ENCODE results near the gene GSC2. TPM values are rescaled to one million over a fixed set of nuclear protein-coding genes. Genes with fewer than 3 reads are reported as not detected.

The GSC2 gene
- total and polyA plus RNA-seq, 2 of the 8 experiments (the other 6 are each of a cell fraction or from before 2014, with no cell fraction given), result 0.17 to 0.48 TPM

GRCh38 chr22:19174106-19175025, 24.3 kb upstream of the GSC2 start:
- Histone ChIP-seq H3K56ac (replicated peaks; ENCODE audit: insufficient read length, low read depth, low read length) (no peak overlapping the region), H4K20me1 (replicated peaks in 1 of 2; ENCODE audit: control insufficient read depth in 1 of 2, insufficient read depth in 2 of 2, low read length in 2 of 2) (peaks cover 4 to 32% of the 10 kb centered on the region in 2 experiments), H4K5ac (ENCODE audit: insufficient read length, low read depth, low read length) (no peak overlapping the region), H2AFZ (ENCODE audit: low read length) (no peak overlapping the region), H3K36me3 (ENCODE audit: control insufficient read depth in 2 of 4, insufficient read depth in 4 of 4, low read length in 3 of 4) (peaks cover 0 to 9% (median 0%) of the 10 kb centered on the region in 4 experiments; a peak in 2 of 8 replicates), H3K9me3 (ENCODE audit: insufficient read depth in 2 of 2, low read depth in 1 of 2, low read length in 1 of 2) (no peaks in the 10 kb centered on the region), H2BK5ac (ENCODE audit: low read depth, low read length) (peak overlapping the region; percentile 90), H4K8ac (ENCODE audit: extremely low read depth, insufficient read depth, low read length) (peak overlapping the region; percentile 76), H3K4me1 (replicated peaks in 1 of 4; ENCODE audit: control insufficient read depth in 3 of 4, insufficient read depth in 4 of 4, low read length in 3 of 4) (peaks cover 0 to 48% (median 34%) of the 10 kb centered on the region in 4 experiments; a peak in 6 of 7 replicates), H3K9ac (replicated peaks in 1 of 4; ENCODE audit: extremely low read depth in 1 of 4, low read depth in 3 of 4, low read length in 3 of 4) (peak overlapping the region in 2 of 4 experiments; percentile 20 to 22; a peak in 3 of 7 replicates), H3K27me3 (replicated peaks in 1 of 4; ENCODE audit: control insufficient read depth in 3 of 4, extremely low read depth in 1 of 4, insufficient read depth in 3 of 4, low read length in 3 of 4) (peaks cover 11 to 18% (median 15%) of the 10 kb centered on the region in 4 experiments), H3K23ac (ENCODE audit: insufficient read length) (no peak overlapping the region), H2BK20ac (ENCODE audit: low read length) (no peak overlapping the region), H3K4ac (replicated peaks; ENCODE audit: insufficient read length, low read depth, low read length) (no peak overlapping the region), H2AK5ac (ENCODE audit: low read depth, low read length) (peak overlapping the region; percentile 84), H2BK120ac (replicated peaks; ENCODE audit: low read depth, low read length) (no peak overlapping the region), H3K4me2 (ENCODE audit: insufficient read depth in 1 of 2, low read depth in 2 of 2, low read length in 2 of 2) (peak overlapping the region; percentile 46 to 95; a peak in 2 of 4 replicates), H3K23me2 (ENCODE audit: low read depth, low read length) (peaks cover 17% of the 10 kb centered on the region), H3K14ac (ENCODE audit: insufficient read length) (no peak overlapping the region), H2BK12ac (ENCODE audit: low read depth, low read length) (peak overlapping the region; percentile 75), H3K27ac (ENCODE audit: low read depth, low read length) (peak overlapping the region; percentile 59; the same call in 1 of the 2 replicates), H3K18ac (ENCODE audit: extremely low read depth, low read length) (peak overlapping the region; percentile 32), H3K79me1 (ENCODE audit: low read depth, low read length) (peaks cover 18% of the 10 kb centered on the region), H3K4me3 (ENCODE audit: extremely low read depth in 1 of 4, insufficient read depth in 2 of 4, low read depth in 3 of 4, low read length in 4 of 4) (no peak overlapping the region), H3K79me2 (ENCODE audit: control insufficient read depth in 1 of 2, insufficient read depth in 2 of 2, low read length in 2 of 2) (peaks cover 5 to 31% of the 10 kb centered on the region in 2 experiments; a peak in 3 of 4 replicates), H4K91ac (replicated peaks; ENCODE audit: insufficient read length, low read length) (no peak overlapping the region), H2BK15ac (ENCODE audit: low read length) (no peak overlapping the region; the same call in 1 of the 2 replicates)
- peak; percentile 49 to 64 for DNase-seq (ENCODE audit: low read depth in 1 of 2, low spot score in 2 of 2)
- CTCF ChIA-PET (ENCODE audit: partially characterized antibody), result interaction anchor here (0.7 to 3.7 kb wide), 2 partner anchors 8 to 29 kb away, joined by 3 to 28 read pairs; partner anchors contain the start of gene ESS2
- no peak for FAIRE-seq
- 59% methylated on average over 14 of the region's 14 CpGs; no CpG with 5 or more reads in 1 of the 2 experiments for WGBS, 2 experiments (ENCODE audit: extremely low coverage in 1 of 2, insufficient coverage in 1 of 2, insufficient read length in 1 of 2, insufficient replicate concordance in 2 of 2, low coverage in 1 of 2, low lambda C conversion rate in 2 of 2, missing lambda C conversion rate in 1 of 2)
- POLR2A ChIA-PET (ENCODE audit: partially characterized antibody), result interaction anchor here (0.8 to 2.2 kb wide), 8 partner anchors 9 to 306 kb away, joined by 3 to 15 read pairs (median 4); partner anchors contain the start of genes CDC45, DGCR2 and HIRA
- TF ChIP-seq SIRT6 (IDR thresholded peaks at IDR 0.05; ENCODE audit: low read length), result no peak
- TF ChIP-seq EP300 (IDR thresholded peaks at IDR 0.05; ENCODE audit: borderline replicate concordance in 1 of 2, low read depth in 2 of 2, low read length in 2 of 2), result no peak
- peak; percentile 45 to 80 for TF ChIP-seq POLR2A (IDR thresholded peaks at IDR 0.05; ENCODE audit: control extremely low read depth in 1 of 2, low read depth in 2 of 2, low read length in 2 of 2)
- no peak for TF ChIP-seq HDAC2 (IDR thresholded peaks at IDR 0.05; ENCODE audit: borderline replicate concordance in 1 of 2, low read depth in 2 of 2, low read length in 2 of 2)
- no peak for TF ChIP-seq CTCF (IDR thresholded peaks at IDR 0.05; ENCODE audit: control extremely low read depth in 1 of 3, insufficient read depth in 1 of 3, low read depth in 1 of 3, low read length in 3 of 3)
- TF ChIP-seq POLR2AphosphoS5 (IDR thresholded peaks at IDR 0.05; ENCODE audit: low read depth, low read length), result peak; percentile 66; the same call in 1 of the 2 replicates
- TF ChIP-seq SIX5 (IDR thresholded peaks at IDR 0.05; ENCODE audit: low read depth, low read length), result no peak
- 0 out of 2 replicates have a peak, but pooled peaks have one; percentile 44 for TF ChIP-seq TAF1 (IDR thresholded peaks at IDR 0.05; ENCODE audit: low read depth, low read length)

Measured in H1 (cell line).